GM12878 (cell line): ENCODE results near the gene NTM. TPM values are rescaled to one million over a fixed set of nuclear protein-coding genes. Genes with fewer than 3 reads are reported as not detected.

Experiments
- ATAC-seq: fragments of 200-7000 bp; cut with Tn5 transposase; 3 replicates; pipeline ENCODE4 v1.9.1; 2020; ENCODE audit warnings: mild to moderate bottlenecking, moderate library complexity
- BruUV-seq: library from RNA; stranded (reverse); fragments of 400-500 nt; replicated peaks from 2 replicates; lab custom pipeline; 2021; lab: Mats Ljungman, UMichigan
- CTCF ChIA-PET: fragments of 300-600 bp; sonication (Branson Sonifier 250); formaldehyde crosslinking; extraction: SDS; loops from one replicate; lab custom pipeline; 2021; ENCODE audit warnings: inconsistent platforms; lab: Yijun Ruan, JAX
- POLR2A ChIA-PET: fragments of 350-600 bp; formaldehyde crosslinking; extraction: SDS; loops from one replicate; lab custom pipeline; 2021; ENCODE audit warnings: inconsistent platforms; lab: Charles Lee
- RAD21 ChIA-PET: fragments of 300-600 bp; sonication (Branson Sonifier 250); formaldehyde crosslinking; loops from one replicate; lab custom pipeline; 2023; ENCODE audit warnings: antibody characterized with exemption; ENCODE audit not compliant: unreplicated experiment; lab: Charles Lee
- SMC1A ChIA-PET: fragments of 300-600 bp; sonication (Branson Sonifier 250); formaldehyde crosslinking; loops from one replicate; lab custom pipeline; 2023; ENCODE audit not compliant: unreplicated experiment, uncharacterized antibody; lab: Charles Lee
- DNase-seq: peaks from one replicate; pipeline ENCODE4 v3.0.0-alpha.2; 2011; ENCODE audit warnings: low read depth, low spot score
- FAIRE-seq: peaks from 3 replicates; lab custom pipeline; 2011; peaks lifted over from hg19 to GRCh38; lab: Jason Lieb, UNC
- H2AFZ ChIP-seq: 2 replicates; pipeline ENCODE4 v1.6.0; 2011; ENCODE audit warnings: low read depth, low read length, control low read depth; ENCODE audit not compliant: control insufficient read depth
- H3K27ac ChIP-seq: 2 replicates; pipeline ENCODE4 v1.5.1; 2011; ENCODE audit warnings: control low read depth; ENCODE audit not compliant: control insufficient read depth, insufficient read depth
- H3K27me3 ChIP-seq, 2 experiments: replicated peaks in 1 of 2; 2 replicates each; pipeline versions ENCODE4 v1.6.0 to v1.6.1; 2011; ENCODE audit warnings: low read length in 1 of 2; ENCODE audit not compliant: control insufficient read depth in 2 of 2, insufficient read depth in 2 of 2
- H3K36me3 ChIP-seq, 2 experiments: 2 replicates each; pipeline ENCODE4 v1.5.1; 2011; ENCODE audit warnings: low read length in 1 of 2; ENCODE audit not compliant: control insufficient read depth in 2 of 2, insufficient read depth in 2 of 2
- H3K4me1 ChIP-seq: 2 replicates; pipeline ENCODE4 v1.6.1; 2011; ENCODE audit warnings: mild to moderate bottlenecking, low read length, moderate library complexity, mixed read lengths; ENCODE audit not compliant: control insufficient read depth, insufficient read depth
- H3K4me2 ChIP-seq: 2 replicates; pipeline ENCODE4 v1.6.0; 2011; ENCODE audit warnings: control low read depth; ENCODE audit not compliant: control insufficient read depth, insufficient read depth
- H3K4me3 ChIP-seq: fragments of 200-600 bp; sonication (generic); 2 replicates; pipeline ENCODE4 v1.5.1; 2016
- H3K79me2 ChIP-seq: 2 replicates; pipeline ENCODE4 v1.6.0; 2011; ENCODE audit warnings: low read length; ENCODE audit not compliant: control insufficient read depth, insufficient read depth
- H3K9ac ChIP-seq: 2 replicates; pipeline ENCODE4 v1.8.0; 2011; ENCODE audit warnings: low read length, control low read depth, mixed read lengths; ENCODE audit not compliant: control insufficient read depth, insufficient read depth
- H3K9me3 ChIP-seq: replicated peaks from 3 replicates; pipeline ENCODE4 v1.5.1; 2011; ENCODE audit warnings: mild to moderate bottlenecking, low read length; ENCODE audit not compliant: control insufficient read depth, insufficient read depth
- H4K20me1 ChIP-seq: 2 replicates; pipeline ENCODE4 v1.6.0; 2011; ENCODE audit not compliant: control insufficient read depth, insufficient read depth
- ATF7 ChIP-seq: fragments of 450-650 bp; IDR thresholded peaks from 2 replicates; pipeline ENCODE4 v1.6.1; 2016; ENCODE audit warnings: low read depth, mild to moderate bottlenecking
- CEBPB ChIP-seq, 2 experiments: fragments of 150-350 bp in 1 of 2; IDR thresholded peaks; 2 replicates each; pipeline ENCODE4 v1.6.1; 2012 to 2014; ENCODE audit warnings: low read depth in 2 of 2, low read length in 2 of 2, borderline replicate concordance in 1 of 2, inconsistent platforms in 1 of 2
- E2F4 ChIP-seq: IDR thresholded peaks from 2 replicates; pipeline ENCODE4 v1.6.1; 2012; ENCODE audit warnings: low read depth, low read length, improper control_type of control experiment
- GABPA ChIP-seq: IDR thresholded peaks from 2 replicates; pipeline ENCODE4 v1.6.1; 2014; ENCODE audit warnings: antibody characterized with exemption, low read depth, mild to moderate bottlenecking, inconsistent platforms
- HCFC1 ChIP-seq: fragments of 150-350 bp; IDR thresholded peaks from 2 replicates; pipeline ENCODE4 v1.6.1; 2014; ENCODE audit warnings: low read length
- IKZF2 ChIP-seq, 2 experiments: fragments of 450-650 bp; IDR thresholded peaks; 2 replicates each; pipeline ENCODE4 v1.6.1; 2017; ENCODE audit warnings: mild to moderate bottlenecking in 2 of 2, moderate library complexity in 2 of 2
- JUNB ChIP-seq: IDR thresholded peaks from 2 replicates; pipeline ENCODE4 v1.6.1; 2016; ENCODE audit warnings: antibody characterized with exemption, mild to moderate bottlenecking
- MEF2B ChIP-seq: fragments of 450-650 bp; IDR thresholded peaks from 2 replicates; pipeline ENCODE4 v1.6.1; 2018; ENCODE audit warnings: mild to moderate bottlenecking, moderate library complexity; ENCODE audit not compliant: partially characterized antibody, poor library complexity, severe bottlenecking
- MTA2 ChIP-seq: fragments of 450-650 bp; IDR thresholded peaks from 2 replicates; pipeline ENCODE4 v1.6.1; 2016; ENCODE audit warnings: low read depth, mild to moderate bottlenecking, moderate library complexity
- RCOR1 ChIP-seq: conservative IDR thresholded peaks from 2 replicates; pipeline ENCODE4 v1.6.1; 2012; ENCODE audit warnings: low read depth, low read length, improper control_type of control experiment
- SMC3 ChIP-seq: IDR thresholded peaks from 2 replicates; pipeline ENCODE4 v1.6.1; 2011; ENCODE audit warnings: low read length, improper control_type of control experiment, borderline replicate concordance
- TARDBP ChIP-seq: IDR thresholded peaks from 2 replicates; pipeline ENCODE4 v1.6.1; 2016; ENCODE audit warnings: borderline replicate concordance
- TBL1XR1 ChIP-seq: IDR thresholded peaks from 2 replicates; pipeline ENCODE4 v1.6.1; 2012; ENCODE audit warnings: low read depth, low read length, improper control_type of control experiment
- ZBTB33 ChIP-seq: fragments of 450-650 bp; IDR thresholded peaks from 2 replicates; pipeline ENCODE4 v1.6.1; 2017; ENCODE audit warnings: mild to moderate bottlenecking
- WGBS: methylation state at CpG from one replicate; pipeline ENCODE4 v1.1.6; 2016; ENCODE audit warnings: low lambda C conversion rate; ENCODE audit not compliant: insufficient replicate concordance, insufficient coverage; ENCODE audit errors: missing lambda C conversion rate; 5-methylcytosine and 5-hydroxymethylcytosine counted together
- in situ Hi-C: fragments of 300-500 bp; cut with MboI; formaldehyde crosslinking; loops from 9 replicates; pipeline ENCODE4 v1.14.3; 2018; ENCODE audit warnings: mixed read lengths
- intact Hi-C: fragments of 100-400 bp; cut with micrococcal nuclease; formaldehyde crosslinking; loops from one replicate; pipeline ENCODE4 v1.14.2; 2022; ENCODE audit not compliant: unreplicated experiment
- polyA plus RNA-seq, 11 experiments: library from polyadenylated mRNA; depleted of rRNA in 4 of 11; unstranded in 6 of 11; stranded (reverse) in 5 of 11; fragments of >200 nt; fragmentation: Nextera tagmentation in 4 of 11; fragmentation: Illumina TruSeq in 1 of 11; extraction: Ambion mirVana in 4 of 11; extraction: Trizol in 1 of 11; gene quantifications; 1 replicate in 1 of 11; 2 replicates in 10 of 11; pipeline versions ENCODE4 v1.2.1 to v1.2.3, GENCODE V29; 2011 to 2016; ENCODE audit warnings: inconsistent platforms in 2 of 11, missing spikeins in 2 of 11, low read depth in 1 of 11
- total RNA-seq, 4 experiments: library from RNA; depleted of rRNA in 3 of 4; stranded (reverse); fragments of >200 nt in 3 of 4; fragmentation: Illumina TruSeq in 1 of 4; extraction: Trizol in 1 of 4; gene quantifications; 2 replicates each; pipeline versions ENCODE4 v1.2.1 to v1.2.3, GENCODE V29; 2013 to 2021
- TF ChIP-seq, protein P1 (sequence below): fragments of 150-350 bp; IDR thresholded peaks from 2 replicates; pipeline ENCODE4 v1.6.1; 2014; ENCODE audit warnings: mild to moderate bottlenecking, low read depth, low read length
- TF ChIP-seq, protein P2 (sequence below): fragments of 450-650 bp; IDR thresholded peaks from 2 replicates; pipeline ENCODE4 v1.6.1; 2017; ENCODE audit warnings: mild to moderate bottlenecking, low read depth, inconsistent platforms; ENCODE audit not compliant: poor library complexity, severe bottlenecking

NTM gene
- total and polyA plus RNA-seq, 10 of the 15 experiments (the other 5 are each of a cell fraction or from before 2014, with no cell fraction given) = not detected

DNA sequence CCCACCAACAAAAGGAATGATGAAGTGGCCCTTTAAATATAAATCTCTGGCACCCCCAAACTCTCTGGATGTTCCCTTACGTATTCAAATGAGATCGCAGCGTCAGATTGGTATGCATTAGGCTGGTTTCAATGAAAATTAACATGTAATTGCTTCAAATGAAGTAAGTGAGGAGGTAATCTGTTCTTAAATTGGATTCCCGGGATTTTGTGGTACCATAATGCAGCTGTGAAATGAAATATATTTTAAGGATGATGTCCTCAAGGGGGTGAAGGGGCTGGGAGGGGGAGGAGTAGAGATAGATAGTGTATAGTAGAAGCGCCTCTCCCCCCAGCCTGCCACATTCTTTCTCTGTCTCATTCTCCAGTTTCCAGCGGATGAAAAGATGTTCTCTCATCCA, 748.2 kb downstream of the NTM start:
- ChIA-PET SMC1A (interaction anchor here (1.2 kb wide), 1 partner anchor 8 kb away, joined by 4 read pairs; no protein-coding TSS in a partner anchor), RAD21 (interaction anchor here (1.2 kb wide), 1 partner anchor 249 kb away, joined by 4 read pairs; no protein-coding TSS in a partner anchor), POLR2A (no interaction called here), CTCF (interaction anchor here (1.5 to 1.7 kb wide), 2 partner anchors 8 to 250 kb away, joined by 6 to 7 read pairs; no protein-coding TSS in a partner anchor)
- BruUV-seq = no TSS peak
- intact Hi-C loops = no loop called here
- H4K20me1 ChIP-seq = no peaks in the 10 kb centered on the region
- whole genome bisulfite sequencing = 40% methylated on average over 6 of the region's 6 CpGs
- H3K4me2 ChIP-seq = no peak overlapping the region
- in situ Hi-C loops = no loop called here
- DNase-seq (no peak), FAIRE-seq (no peak), ATAC-seq (no peak)
- no peaks in the 10 kb centered on the region for H3K36me3 ChIP-seq
- no peak overlapping the region for H3K27ac ChIP-seq
- H3K4me1 ChIP-seq = peaks cover 2% of the 10 kb centered on the region
- H3K9me3 ChIP-seq = no peaks in the 10 kb centered on the region
- no peaks in the 10 kb centered on the region for H3K79me2 ChIP-seq
- peaks cover 0 to 2% of the 10 kb centered on the region in 2 experiments; a peak in 1 of 4 replicates for H3K27me3 ChIP-seq
- H2AFZ ChIP-seq = no peak overlapping the region
- H3K4me3 ChIP-seq = no peak overlapping the region
- no peak overlapping the region for H3K9ac ChIP-seq
- TF ChIP-seq ZBTB33 (no peak), HCFC1 (no peak), JUNB (no peak), MTA2 (no peak), GABPA (no peak), ATF7 (no peak), TBL1XR1 (no peak), IKZF2 (IDR thresholded peaks at IDR 0.05) (no peak), E2F4 (no peak), RCOR1 (no peak), CEBPB (IDR thresholded peaks at IDR 0.05; ENCODE audit: borderline replicate concordance in 1 of 2, low read depth in 2 of 2, low read length in 2 of 2) (no peak), MEF2B (no peak), SMC3 (no peak), TARDBP (no peak)
- TF ChIP-seq, protein P1, sequence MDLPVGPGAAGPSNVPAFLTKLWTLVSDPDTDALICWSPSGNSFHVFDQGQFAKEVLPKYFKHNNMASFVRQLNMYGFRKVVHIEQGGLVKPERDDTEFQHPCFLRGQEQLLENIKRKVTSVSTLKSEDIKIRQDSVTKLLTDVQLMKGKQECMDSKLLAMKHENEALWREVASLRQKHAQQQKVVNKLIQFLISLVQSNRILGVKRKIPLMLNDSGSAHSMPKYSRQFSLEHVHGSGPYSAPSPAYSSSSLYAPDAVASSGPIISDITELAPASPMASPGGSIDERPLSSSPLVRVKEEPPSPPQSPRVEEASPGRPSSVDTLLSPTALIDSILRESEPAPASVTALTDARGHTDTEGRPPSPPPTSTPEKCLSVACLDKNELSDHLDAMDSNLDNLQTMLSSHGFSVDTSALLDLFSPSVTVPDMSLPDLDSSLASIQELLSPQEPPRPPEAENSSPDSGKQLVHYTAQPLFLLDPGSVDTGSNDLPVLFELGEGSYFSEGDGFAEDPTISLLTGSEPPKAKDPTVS = no peak
- TF ChIP-seq, protein P2, sequence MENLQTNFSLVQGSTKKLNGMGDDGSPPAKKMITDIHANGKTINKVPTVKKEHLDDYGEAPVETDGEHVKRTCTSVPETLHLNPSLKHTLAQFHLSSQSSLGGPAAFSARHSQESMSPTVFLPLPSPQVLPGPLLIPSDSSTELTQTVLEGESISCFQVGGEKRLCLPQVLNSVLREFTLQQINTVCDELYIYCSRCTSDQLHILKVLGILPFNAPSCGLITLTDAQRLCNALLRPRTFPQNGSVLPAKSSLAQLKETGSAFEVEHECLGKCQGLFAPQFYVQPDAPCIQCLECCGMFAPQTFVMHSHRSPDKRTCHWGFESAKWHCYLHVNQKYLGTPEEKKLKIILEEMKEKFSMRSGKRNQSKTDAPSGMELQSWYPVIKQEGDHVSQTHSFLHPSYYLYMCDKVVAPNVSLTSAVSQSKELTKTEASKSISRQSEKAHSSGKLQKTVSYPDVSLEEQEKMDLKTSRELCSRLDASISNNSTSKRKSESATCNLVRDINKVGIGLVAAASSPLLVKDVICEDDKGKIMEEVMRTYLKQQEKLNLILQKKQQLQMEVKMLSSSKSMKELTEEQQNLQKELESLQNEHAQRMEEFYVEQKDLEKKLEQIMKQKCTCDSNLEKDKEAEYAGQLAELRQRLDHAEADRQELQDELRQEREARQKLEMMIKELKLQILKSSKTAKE = no peak
